ENCODE results near the gene CHD3. TPM values are rescaled to one million over a fixed set of nuclear protein-coding genes. Genes with fewer than 3 reads are reported as not detected.

Gene CHD3
- total and polyA plus RNA-seq, 2 experiments from 2014 or later = 41.2 to 75.3 TPM

GRCh38 chr17:7850701-7851437, 37.7 kb upstream of the CHD3 start:
- no peaks in the 10 kb centered on the region for H3K9me2 ChIP-seq (replicated peaks; ENCODE audit: insufficient read depth)
- 94% methylated on average over 17 of the region's 17 CpGs for WGBS (ENCODE audit: low lambda C conversion rate, missing lambda C conversion rate)
- H2AFZ ChIP-seq = no peak overlapping the region
- H3K27me3 ChIP-seq = no peaks in the 10 kb centered on the region
- no peaks in the 10 kb centered on the region for H3K36me3 ChIP-seq (replicated peaks; ENCODE audit: insufficient read depth, low read depth)
- no peaks in the 10 kb centered on the region for H3K9me3 ChIP-seq (ENCODE audit: low read depth)
- H3K4me1 ChIP-seq (ENCODE audit: insufficient read depth) = peaks cover 16% of the 10 kb centered on the region
- no peak overlapping the region for H3K27ac ChIP-seq
- no peak overlapping the region for H3K4me3 ChIP-seq
- no peak overlapping the region for H3K4me2 ChIP-seq
- TF ChIP-seq EZH2phosphoT487 (IDR thresholded peaks at IDR 0.05; ENCODE audit: low read depth, severe bottlenecking, unreplicated experiment) (no peak), EZH2 (IDR thresholded peaks at IDR 0.05; ENCODE audit: borderline replicate concordance) (no peak), CTCF (IDR thresholded peaks at IDR 0.05; ENCODE audit: poor library complexity) (no peak)
- H4K20me1 ChIP-seq (ENCODE audit: insufficient read depth, poor library complexity, severe bottlenecking) = peaks cover 62% of the 10 kb centered on the region
- H3K79me2 ChIP-seq = peaks cover 47% of the 10 kb centered on the region
- no peak for DNase-seq (ENCODE audit: low spot score)

- peaks cover 24% of the 10 kb centered on the region for H3K4me1 ChIP-seq (ENCODE audit: insufficient read depth)
- DNase-seq (ENCODE audit: low spot score) = peak; percentile 97
- WGBS (ENCODE audit: low lambda C conversion rate, missing lambda C conversion rate) = 39% methylated on average over 60 of the region's 60 CpGs
- no peak for TF ChIP-seq EZH2phosphoT487 (IDR thresholded peaks at IDR 0.05; ENCODE audit: low read depth, severe bottlenecking, unreplicated experiment)
- TF ChIP-seq CTCF (IDR thresholded peaks at IDR 0.05; ENCODE audit: poor library complexity) = peak; percentile 86
- no peak for TF ChIP-seq EZH2 (IDR thresholded peaks at IDR 0.05; ENCODE audit: borderline replicate concordance)
- H3K36me3 ChIP-seq (replicated peaks; ENCODE audit: insufficient read depth, low read depth) = no peaks in the 10 kb centered on the region
- H4K20me1 ChIP-seq (ENCODE audit: insufficient read depth, poor library complexity, severe bottlenecking) = peaks cover 54% of the 10 kb centered on the region
- no peak overlapping the region for H3K4me3 ChIP-seq
- no peak overlapping the region for H3K27ac ChIP-seq
- no peak overlapping the region for H3K4me2 ChIP-seq
- no peak overlapping the region for H2AFZ ChIP-seq
- no peaks in the 10 kb centered on the region for H3K9me3 ChIP-seq (ENCODE audit: low read depth)
- no peaks in the 10 kb centered on the region for H3K9me2 ChIP-seq (replicated peaks; ENCODE audit: insufficient read depth)
- H3K79me2 ChIP-seq = peaks cover 41% of the 10 kb centered on the region
- H3K27me3 ChIP-seq = no peaks in the 10 kb centered on the region
These were observed 36.9 kb upstream of the CHD3 start for GRCh38 chr17:7851438-7852261.

- Histone ChIP-seq H4K20me1 (ENCODE audit: insufficient read depth, poor library complexity, severe bottlenecking) (peaks cover 53% of the 10 kb centered on the region), H3K36me3 (replicated peaks; ENCODE audit: insufficient read depth, low read depth) (no peaks in the 10 kb centered on the region), H3K4me3 (no peak overlapping the region), H3K4me1 (ENCODE audit: insufficient read depth) (peaks cover 24% of the 10 kb centered on the region), H3K9me3 (ENCODE audit: low read depth) (no peaks in the 10 kb centered on the region), H3K79me2 (peaks cover 36% of the 10 kb centered on the region), H3K27me3 (no peaks in the 10 kb centered on the region), H3K4me2 (no peak overlapping the region), H3K27ac (no peak overlapping the region), H2AFZ (no peak overlapping the region), H3K9me2 (replicated peaks; ENCODE audit: insufficient read depth) (no peaks in the 10 kb centered on the region)
- DNase-seq (ENCODE audit: low spot score) = peak; percentile 9
- 94% methylated on average over 19 of the region's 20 CpGs for WGBS (ENCODE audit: low lambda C conversion rate, missing lambda C conversion rate)
- no peak for TF ChIP-seq EZH2phosphoT487 (IDR thresholded peaks at IDR 0.05; ENCODE audit: low read depth, severe bottlenecking, unreplicated experiment)
- no peak for TF ChIP-seq CTCF (IDR thresholded peaks at IDR 0.05; ENCODE audit: poor library complexity)
- TF ChIP-seq EZH2 (IDR thresholded peaks at IDR 0.05; ENCODE audit: borderline replicate concordance) = no peak
These were observed 36.3 kb upstream of the CHD3 start for GRCh38 chr17:7852262-7852670.

Data from hepatocyte (in vitro differentiated cells).